NCI-H345 treated with DMSO at 0.1 percent for 48 hours (cell line): ENCODE data around the gene MAB21L1.

Source experiments
- DNase-seq: peaks from one replicate; lab custom pipeline; 2025; ENCODE audit not compliant: unreplicated experiment; lab: John Stamatoyannopoulos, UW

Gene MAB21L1

DNA sequence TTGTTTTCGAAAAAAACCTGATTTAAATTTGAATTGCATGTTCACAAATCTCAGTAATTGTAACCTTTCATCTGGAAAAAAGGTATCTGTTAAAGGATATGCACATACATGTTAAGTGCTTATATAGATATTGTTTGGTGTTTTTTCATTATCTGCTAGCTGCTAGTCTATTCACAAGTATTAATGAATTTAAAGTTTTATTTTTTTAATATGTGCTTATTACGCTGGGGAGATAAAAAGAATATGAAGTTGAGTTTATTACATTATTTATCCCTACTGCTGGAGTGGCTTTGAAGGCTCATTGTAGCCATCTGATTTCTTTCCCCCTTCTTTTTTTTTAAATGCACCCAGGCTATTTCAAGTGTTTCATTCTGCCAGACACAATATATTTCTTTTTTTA lies 3.9 kb upstream of the MAB21L1 start:
- no peak for DNase-seq

DNA sequence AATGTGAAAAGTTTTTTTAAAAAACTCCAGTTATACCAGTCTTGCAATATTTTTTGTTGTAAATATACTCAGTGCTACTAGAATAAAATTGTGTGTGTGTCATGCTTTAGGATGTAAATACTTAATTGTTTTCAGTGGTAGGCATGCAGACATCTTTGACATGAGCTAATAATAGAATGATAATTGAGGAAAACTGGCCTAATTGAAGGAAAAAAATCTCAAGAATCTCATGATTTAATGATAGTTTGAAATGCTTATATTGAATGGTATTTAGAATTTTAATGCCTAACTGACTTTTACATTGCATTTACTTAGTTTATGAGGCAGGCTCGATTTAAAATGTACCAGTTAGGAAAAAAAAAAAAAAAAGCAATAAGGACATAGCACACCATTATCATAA lies 3.2 kb upstream of the MAB21L1 start:
- DNase-seq: no peak

DNA sequence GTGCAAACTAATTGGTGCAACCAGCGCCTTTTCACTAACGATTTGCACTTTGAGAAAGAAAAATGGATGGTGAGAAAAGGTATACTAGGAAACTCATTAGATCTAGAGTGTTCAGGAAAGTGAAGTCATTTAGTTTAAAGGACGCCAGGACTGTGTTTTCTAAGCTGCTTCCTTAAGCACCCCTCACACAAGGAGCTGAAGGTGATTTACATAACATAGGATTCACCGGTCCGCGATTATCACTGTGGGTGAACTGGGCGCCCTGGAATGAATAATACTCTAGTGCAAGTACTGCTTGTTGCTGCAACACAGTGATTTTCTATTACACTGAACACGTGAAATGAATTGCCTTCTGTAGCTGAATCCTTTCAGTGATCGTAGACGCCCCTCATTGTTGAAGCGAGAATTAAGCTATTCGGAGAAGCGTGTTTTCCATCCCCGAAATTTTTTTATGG lies 2.6 kb upstream of the MAB21L1 start:
- no peak for DNase-seq

DNA sequence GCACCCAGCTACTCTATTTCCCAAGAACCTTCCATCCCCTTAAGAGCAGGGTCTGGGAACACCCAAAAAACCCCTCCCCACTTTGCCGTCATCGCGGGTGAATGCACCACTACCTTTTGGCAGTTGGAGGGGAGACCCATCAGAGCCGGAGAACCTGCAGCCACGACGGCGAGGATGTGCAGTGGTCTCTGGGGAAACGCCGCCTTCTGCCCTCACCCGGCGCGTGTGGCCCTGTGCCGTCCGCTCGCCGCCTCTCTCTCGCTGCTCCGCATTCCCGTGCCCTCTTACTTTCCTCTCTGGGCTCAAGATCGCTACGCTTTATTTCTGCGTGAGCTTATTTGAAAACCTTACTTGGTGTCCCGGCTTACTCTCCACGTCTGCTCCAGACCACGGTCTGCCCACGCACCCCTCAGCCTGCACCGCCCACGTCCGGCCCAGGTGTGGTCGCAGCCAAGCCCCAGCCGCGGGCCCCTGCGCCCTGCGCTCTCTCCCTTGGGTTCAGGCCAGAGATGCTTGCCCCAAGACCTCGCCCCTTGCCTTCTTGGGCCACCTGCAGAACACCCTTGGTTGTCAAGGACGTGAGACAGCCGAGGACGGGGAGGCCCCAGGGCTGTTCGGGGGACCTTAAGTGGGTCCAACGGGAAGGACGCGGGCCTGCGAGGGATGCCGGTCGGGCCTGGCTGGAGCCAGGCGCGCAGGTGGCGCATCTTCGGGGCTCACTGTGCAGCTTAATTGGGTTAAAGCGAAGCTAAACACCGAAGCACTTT lies 2.0 kb upstream of the MAB21L1 start:
- no peak for DNase-seq

DNA sequence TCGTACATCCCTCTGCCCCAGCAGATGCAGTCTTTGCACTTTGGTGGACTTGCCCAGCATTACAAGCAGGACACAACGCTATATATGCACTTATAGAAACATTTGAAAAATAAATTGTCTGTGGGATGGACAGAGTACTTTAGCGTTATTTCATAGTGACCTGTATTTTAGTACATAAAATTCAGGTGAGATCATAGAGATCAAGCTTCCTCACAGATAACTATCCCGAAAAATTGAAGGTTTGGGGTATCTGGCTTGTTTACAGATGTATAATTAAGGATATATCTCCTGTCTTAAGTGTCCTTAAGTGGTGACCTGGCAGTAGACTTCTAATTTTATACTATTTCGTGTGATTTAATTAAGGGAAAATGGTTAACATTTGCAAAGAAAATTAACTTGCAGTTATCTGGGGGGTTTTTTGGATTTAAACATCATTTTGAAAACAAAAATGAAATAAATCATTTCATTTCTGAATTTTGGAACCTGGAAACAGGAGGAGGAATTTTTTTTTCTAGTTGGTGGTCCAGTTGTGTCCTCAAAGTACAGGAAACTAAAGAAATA lies 977 bp upstream of the MAB21L1 start:
- DNase-seq: no peak

DNA sequence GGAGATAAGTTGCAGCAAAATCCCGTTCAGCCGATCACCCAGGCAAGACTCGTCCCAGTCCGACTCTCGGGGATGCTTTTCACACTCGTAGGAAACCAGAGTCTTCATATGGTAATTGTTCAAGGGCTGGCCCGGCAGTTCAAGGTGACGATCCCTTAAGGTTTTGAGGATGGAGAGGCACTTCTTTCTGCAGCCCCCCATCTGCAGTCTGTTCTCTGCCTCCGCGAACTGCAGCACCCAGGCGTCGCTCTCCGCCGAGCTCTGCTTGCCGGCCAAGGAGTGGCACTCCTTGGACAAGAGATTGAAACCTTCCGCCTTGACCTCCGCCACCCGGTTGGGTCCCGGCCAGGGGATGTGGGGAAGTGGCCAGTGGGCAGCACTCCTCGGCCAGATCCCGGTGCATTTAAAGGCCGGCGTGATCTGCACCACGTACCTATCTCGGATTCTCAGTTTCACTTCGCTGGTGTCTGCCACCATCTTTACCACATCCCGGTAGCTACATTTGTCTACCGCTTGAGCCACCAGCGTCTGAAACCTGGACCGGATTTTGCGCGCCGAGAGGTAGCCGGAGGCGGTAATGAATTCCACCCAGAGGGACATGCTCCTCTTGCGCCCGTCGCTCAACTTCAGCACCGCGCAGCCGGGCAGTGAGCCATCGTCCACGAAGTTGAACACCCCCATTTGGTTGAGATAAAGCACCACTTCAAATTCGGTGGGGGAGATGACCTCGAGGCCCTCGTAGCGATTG lies 1.1 kb downstream of the MAB21L1 start:
- no peak for DNase-seq

DNA sequence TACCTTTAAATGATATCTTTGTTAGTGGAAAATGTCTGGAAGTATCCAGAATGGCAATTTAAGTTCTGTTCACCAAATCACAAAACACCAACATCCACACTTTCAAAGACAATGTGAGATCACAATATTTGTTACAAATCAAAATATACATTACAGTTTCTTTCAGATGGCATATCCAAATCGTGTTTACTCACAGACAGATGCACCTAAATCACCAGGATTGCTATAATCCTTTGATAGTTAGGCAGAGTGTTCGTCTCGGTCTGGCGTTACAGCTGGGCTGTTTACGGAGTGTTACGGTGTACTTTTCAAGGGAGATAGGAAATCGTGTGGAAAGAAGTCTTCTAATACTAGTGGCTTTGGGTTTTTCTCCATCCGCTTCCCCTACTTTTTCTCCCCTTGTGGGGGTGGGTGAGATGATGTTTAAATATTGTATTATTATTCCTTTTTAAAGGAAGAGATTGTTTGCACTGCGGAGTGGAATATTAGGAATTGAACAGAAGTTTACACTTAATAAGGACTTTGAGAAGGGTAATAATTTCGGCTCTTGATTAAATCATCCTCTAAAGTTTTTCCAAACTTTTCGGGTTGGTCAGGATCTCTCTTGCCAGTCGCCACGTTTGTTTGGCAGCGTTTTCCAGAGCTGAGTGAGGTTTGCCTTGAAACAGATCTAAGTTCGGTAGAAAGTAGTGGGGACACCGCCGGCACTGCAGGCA lies 1.8 kb downstream of the MAB21L1 start:
- DNase-seq: no peak

DNA sequence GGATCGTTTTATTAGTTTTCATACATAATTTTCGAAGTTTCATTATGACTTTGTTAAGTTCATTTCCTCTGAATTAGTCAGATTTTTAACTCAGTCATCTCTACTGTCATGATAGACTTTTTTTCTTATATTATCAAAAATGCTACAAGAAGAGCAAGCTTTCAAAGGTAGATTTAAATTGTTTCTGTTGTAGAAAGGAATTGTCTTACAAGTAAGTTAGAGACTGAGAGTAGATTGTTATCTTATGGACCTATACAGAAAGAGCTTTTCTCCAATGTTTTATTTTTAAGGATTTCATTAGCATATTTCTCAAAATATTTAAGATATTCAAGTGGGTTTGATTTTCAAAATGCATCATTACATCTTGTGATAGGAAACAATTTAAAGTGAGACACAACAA lies 2.7 kb downstream of the MAB21L1 start:
- DNase-seq: no peak

DNA sequence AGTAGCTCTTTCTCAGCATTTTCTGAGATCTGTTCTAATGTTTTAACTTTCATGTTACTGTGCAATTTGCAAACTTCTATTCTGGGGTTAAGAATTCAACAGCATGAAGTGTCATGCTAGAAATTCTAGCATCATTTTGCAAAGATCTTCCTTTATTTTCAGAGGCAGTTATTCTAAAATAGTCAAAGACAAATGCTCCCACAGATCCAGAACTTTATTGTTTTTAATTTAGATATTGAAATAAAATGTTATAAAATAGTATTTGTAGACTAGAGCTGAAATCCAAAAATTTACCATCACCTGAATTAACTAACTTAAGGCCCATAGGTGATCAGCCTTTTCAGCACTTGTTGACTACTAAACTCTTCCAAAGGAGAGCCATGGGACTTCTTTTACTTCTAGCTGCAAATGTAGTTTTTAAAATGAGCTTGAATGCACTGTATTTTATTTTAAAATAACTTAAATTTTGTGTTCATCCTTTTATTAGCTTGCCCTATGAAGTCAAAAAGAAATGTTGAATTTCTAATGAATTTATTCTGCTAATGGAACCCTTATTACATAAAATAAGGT lies 3.2 kb downstream of the MAB21L1 start:
- no peak for DNase-seq

DNA sequence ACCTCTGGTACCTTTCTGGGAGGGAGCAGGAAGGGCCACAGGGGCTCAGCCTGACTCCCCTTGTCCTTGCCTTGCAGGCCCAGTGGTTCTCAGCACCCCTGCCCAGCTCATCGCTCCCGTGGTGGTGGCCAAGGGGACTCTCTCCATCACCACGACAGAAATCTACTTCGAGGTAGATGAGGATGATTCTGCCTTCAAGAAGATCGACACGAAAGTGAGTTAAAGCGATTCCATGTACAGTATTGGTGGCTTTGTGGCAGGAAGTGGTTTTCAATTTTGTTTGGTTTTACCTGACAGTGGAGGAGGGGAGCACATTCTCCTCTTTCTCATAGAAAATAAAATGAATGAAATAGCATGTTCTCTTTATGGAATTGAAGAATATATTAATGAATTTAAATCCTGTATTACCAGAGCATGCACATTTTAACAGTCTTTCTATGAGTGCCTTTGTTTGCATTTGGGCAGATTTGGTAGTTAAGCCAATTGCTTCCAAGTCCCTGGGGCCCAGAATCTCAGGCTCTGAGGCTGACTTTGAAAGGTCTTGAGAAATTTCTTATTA lies 4.1 kb downstream of the MAB21L1 start:
- no peak for DNase-seq

DNA sequence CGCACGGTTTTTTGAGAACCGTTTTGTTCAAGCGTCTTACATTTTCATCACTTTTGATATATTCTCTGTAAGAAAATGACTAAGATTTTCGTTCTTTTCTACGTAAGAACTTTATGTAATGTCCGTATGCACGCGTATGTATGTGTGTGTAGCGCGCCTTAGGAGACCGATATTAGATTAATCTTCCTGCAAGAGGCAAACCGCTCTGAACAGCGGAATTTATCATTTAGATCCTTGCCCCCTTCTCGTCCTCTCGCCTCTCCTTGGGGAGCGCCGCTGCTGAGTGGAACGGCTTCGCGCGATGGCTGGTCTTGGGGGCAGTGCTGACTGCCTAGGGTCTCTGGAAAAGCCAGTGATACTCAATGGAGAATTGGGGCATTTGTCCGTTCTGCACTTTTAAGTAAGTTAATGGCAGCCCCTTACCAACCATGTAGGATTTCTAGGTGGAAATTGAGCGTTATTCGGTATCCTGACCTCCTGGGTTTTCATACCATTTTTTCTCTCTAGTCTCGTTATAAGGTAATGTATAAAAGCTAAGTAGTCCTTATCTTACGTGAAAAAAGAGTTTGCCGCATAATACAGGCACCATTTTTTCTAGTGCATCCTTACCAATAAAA lies 4.7 kb downstream of the MAB21L1 start:
- DNase-seq: no peak

DNA sequence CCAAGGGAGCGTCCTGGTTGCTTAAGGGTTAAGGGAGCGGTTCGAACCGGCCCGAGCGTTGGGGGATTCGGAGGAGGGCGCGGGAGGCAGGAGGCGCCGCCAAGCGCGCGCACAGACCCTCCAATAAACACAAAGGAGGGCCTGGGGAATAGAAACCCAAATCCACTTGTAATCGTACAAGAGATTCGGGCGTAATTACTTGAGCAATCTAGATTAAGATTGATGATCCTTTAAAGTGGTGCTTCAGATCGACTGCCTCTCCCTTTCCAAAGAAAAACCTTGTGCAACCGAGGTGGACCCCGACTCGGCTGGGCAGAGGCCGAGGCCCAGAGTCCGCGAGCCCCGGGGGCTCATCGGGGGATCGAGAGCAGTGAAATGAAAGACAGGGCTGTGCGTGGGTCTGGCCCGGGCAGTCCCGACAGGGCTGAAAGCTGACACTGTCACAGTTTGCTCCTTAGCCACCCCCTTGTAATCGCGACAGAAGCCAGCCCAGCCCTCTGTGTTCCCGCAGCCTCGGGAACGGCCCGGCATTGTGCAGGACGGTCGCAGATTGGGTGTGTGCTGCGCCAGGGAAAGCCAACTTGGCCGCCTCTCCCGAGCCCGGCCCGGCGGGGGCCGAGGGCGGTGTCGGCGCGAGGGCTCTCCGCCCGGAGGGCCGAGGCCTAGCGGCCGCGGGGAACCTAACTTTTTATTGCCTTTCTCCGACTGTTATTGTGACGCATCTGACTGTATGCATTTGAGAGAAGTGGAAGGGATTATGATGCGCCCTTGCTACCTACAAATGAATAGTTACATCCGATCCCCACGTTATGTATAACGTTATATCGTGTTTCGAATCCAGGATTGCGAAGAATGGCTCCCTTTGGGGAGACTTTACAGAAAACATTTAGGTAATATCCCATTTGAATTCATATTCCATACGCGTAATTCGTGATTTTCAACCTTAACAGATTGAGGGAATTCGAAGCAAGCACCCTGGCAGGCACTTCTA lies 5.5 kb downstream of the MAB21L1 start:
- DNase-seq: no peak

DNA sequence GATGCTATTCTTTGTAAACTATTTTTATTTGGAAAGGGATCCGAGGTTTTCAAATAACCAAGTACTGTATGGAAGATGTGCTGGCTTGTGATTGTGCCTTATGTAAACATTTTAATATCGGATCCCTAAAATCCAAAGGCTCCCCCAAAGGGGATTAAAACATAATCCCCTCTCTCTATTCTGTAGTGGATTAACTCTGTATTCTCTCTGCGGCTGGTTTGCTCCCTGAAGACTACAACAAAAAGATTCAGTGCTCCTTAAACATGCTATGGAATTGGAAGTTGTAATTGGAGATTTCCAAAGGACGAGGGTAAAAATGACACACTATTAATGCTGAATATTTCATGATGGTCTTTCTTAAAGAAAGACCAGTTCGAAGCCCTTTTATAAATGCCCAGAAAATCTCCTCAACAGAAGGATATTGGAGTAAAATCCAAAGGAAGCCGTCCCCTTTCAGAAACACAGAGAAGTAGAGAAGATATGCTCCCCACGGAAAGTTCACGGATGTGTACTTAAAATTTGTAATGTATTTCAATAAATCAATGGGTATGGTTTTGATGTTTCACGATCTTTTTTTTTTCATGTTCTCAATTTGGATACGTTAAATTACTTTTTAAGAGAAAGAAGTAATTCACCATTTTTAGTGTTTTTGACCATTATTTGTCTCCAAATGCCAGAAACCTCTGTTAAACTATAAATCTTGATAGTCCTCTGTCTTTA lies 6.5 kb downstream of the MAB21L1 start:
- DNase-seq: no peak

DNA sequence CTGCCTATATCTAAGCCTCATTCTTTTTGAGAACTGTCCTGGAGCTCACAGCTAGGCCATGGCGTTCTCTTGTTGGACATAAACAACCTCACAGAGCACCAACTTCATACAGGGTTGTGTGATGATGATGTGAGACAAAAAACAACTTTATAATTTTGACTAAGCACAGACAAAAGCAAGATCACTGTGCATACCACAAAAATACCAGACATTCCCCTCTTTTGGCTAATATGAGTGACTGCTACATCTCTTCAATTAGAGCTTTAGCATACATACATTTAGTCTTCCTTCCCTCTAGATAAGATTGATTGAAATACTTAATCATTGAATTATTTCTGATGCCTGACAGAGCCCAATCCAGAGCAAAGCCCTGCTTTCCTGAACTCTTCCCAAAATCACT lies 8.3 kb downstream of the MAB21L1 start:
- DNase-seq: no peak

DNA sequence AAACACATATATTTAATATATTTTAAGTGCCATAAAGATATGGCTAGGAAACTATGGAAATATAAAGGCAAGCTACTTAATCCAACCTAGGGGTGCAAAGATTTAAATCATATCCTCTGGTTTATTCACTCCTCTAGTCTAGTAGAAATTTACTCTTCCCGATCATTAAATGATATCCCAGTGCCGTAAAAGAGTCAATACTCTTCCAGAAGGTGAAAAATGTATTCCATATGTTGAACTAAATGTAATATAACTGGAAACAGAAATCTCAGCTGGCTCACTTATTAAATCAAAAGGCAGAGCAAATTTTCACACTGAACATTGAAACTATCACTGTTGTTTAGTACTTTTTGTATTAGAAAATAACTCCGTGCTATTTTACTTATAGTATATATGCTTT lies 11.1 kb downstream of the MAB21L1 start:
- DNase-seq: no peak

DNA sequence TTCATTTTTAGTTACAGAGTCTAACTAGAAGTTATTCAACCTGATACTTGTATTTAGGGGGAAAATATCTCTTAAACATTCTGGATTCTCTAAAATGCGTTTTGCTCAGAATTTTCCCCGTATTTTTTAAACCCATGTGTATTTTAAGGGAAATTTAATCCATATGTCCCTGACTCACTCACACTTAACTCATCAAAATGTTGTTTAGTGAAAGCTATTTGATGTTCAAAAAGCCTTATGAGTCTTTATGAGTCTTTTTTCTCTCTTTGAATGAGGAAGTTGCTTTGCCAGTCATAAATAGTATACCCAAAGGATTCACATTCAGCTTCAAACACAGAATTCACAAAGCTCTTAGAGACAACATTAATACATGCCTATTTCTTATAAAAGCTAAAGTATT lies 16.4 kb downstream of the MAB21L1 start:
- DNase-seq: no peak

DNA sequence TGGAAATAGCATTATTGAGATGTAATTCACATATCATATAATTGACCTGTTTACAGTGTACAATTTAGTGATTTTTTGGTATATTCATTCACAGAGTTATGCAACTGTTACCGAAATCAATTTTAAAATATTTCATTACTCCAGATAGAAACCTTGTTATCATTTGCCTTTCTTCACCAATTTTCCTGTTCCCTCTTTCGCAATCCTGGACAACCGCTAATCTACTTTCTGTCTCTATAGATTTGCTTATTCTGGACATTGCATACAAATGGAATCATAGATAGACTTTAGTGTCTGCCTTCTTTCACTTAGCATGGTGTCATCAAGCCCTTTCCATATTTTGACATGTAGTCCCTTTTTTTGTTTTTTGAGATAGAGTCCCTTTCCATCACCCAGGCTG lies 19.2 kb downstream of the MAB21L1 start:
- no peak for DNase-seq

DNA sequence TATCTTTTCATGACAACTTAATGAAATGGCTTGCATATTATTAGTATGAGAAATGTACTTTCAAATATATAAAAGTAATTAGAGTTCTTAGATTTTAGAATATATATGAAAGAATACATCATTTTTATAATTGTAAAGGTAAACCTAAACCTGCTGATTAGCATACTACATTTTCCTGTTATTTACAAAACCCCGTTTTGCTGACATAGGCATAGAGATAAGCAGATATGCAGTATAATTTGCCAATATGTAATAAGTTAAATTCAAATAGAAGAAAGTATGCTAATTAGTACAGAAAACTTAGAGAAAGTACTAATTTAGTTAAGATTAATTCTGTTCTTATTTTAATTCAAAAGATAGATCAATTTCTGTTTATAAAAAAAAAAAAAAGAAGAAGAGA lies 21.5 kb downstream of the MAB21L1 start:
- no peak for DNase-seq

DNA sequence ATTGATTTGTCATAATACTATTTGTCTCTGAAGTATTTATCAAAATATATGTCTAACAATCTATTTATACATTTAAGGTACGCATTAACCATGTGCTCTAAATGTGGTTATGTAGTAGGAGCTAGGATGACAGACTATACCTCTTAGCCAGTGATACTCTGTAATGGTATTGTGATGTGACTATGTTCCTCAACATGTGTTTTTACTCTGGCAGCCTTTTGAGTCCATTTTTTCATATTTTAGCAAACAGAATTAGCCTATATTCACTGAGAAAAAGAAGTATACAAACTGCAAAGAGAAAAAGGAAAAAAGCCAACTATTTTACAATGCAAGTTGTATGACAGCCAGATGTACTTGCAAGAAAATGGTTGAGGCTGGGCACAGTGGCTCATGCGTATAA lies 26.7 kb downstream of the MAB21L1 start:
- DNase-seq: no peak
